Epithelial cell of prostate (primary cell): Measurements from ENCODE around the gene AFAP1.

Source experiments
- DNase-seq: peaks from one replicate; pipeline ENCODE4 v3.0.0-alpha.2; 2011; ENCODE audit warnings: low read depth, low spot score
- H3K27ac ChIP-seq: fragments of 450-650 bp; 2 replicates; pipeline ENCODE4 v1.5.1; 2017; ENCODE audit warnings: mild to moderate bottlenecking

AFAP1 gene

DNA sequence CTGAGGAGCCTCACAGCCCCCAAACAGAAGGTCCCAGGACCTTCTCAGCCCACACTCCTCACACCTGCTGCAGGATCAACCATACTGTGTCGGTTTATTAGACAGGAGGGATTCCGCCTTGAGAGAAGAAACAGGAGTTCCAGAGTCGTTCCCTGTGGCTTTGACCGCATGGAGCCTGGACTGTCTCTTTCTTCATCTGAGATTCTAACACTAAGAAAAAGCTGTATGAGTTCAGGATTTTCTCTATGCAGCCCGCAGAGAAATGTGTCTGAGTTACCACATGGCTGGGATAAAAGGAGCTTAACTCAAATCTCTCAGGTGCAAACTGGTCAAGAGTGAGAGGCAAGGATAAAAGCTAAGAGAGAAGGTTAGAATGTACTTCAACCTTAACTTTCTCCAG, 126.7 kb downstream of the AFAP1 start:
- no peak for DNase-seq
- H3K27ac ChIP-seq, result no peak overlapping the region

DNA sequence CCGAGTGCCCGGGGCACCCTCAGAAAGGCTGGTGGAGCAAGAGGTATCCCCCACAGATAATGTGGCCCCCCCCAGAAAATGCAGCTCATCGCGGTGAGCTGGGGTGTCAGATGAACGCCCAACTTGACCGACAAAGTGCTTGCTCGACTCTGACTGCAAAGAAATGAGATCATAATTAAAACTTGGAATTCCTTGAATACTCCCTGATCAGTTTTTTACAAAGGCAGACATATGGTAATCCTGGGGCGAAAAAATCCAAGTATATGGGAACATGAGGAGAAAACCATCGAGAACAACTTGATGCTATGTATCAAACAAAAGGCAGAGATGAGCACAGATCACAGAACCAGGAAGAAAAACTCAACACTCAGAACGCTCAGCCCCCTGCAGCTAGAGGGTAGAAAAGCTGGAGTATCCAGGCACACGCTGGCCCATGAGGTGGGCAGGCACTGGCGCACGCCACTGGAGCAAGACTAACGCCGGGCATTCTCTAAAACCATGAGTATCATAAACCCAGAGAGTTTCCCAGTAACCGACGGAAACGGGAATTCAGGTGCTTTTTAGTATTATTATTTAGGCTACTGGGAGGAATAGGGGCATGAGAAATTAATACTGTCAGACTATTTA, 127.3 kb downstream of the AFAP1 start:
- DNase-seq, result no peak
- H3K27ac ChIP-seq, result no peak overlapping the region

DNA sequence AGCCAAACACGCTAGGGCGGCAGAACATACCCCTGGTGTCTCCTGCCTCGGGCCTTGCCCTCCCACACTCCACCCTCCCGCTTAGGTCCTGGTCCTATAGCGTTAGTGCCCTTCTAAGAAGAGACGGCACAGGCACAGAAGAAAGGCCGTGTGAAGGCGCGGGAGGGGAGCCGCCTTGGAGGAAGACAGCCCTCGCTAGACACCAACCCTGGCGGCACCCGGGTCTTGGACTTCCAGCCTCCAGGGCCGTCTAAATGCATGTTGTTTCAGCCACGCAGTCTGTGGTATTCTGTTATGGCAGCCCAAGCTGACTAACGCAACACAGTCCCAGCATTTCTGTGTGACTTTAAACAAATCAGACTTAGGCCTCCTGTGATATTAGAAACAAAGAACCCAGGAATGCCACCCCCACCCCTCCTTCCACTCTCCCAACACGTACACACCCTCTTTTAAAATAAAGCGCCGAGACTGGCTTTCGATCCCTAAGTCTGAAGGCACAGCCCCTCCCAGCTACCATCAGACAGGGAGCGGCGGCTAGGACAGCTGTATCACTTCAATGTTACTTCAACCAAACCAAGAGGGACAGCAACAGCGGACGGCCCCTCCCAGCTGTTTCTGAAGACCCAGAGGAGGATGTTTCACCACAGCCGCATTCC, 128.0 kb downstream of the AFAP1 start:
- DNase-seq, result no peak
- H3K27ac ChIP-seq, result no peak overlapping the region

DNA sequence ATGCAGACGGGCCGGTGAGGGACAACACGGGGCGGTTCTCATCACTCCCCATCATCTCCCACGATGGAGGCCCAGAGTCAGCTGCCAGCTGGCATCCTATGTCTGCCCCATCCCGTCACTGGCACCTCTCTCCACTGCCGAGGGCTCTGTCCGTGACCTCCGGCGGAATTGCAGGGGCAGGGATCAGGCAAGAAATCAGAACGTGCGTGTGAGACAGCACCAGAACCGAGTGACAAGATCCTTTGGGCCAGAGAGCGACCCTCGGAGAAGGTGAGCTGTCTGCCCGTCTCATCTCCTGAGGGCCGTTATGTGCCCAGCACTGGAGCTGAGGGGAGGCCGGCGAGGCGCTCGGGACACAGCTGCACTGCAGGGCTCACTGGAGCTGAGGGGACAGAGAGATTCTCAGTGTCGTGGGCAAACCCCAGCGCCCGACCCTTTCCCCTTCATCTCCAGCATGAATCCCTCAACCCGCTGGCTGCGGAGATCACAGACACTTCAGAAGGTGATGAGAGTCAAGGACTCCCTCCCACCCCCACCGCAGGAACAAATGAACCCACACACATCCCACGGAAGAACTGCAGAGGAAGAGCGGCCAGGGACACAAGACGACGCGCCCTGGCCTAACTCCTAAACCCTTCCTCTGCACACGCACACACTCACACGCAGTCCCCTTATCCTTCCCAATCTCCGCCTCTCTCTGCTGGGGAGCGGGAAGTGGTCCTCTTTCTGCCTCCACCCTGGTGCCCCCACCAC, 128.7 kb downstream of the AFAP1 start:
- no peak overlapping the region for H3K27ac ChIP-seq
- no peak for DNase-seq

DNA sequence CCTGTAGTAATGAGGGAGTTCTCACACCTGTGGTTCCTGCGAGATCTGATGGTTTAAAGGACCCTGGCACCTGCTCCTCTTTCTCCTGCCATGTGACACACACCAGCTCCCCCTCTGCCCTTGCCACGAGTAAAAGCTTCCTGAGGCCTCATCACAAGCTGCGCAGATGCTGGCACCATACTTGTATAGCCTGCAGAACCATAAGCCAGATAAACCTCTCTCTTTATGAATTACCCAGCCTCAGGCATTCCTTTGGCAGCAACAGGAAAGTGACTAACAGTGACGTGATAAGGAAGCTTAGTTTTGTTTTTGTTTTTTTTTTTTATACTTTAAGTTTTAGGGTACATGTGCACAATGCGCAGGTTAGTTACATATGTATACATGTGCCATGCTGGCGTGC, 130.9 kb downstream of the AFAP1 start:
- peak overlapping the region; percentile 16 for H3K27ac ChIP-seq
- peak; percentile 72 for DNase-seq

DNA sequence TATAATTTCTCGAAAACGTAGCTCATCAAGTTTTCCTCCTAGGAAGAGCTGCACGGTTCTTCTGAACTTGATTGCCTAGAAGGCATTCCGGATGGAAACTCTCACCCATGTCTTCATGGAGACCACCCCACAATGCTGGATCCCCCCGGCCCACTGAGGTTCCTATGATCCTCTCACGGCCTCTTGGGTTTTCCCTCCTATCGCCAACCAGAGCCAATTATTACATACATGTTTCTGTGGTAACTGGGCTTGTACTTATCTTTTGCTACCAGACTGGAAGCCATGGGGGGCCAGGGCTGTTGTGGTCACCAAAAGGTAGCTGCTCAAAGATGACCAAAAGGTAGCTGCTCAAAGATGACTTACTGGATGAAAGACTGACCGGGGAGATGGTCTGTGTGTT, 131.5 kb downstream of the AFAP1 start:
- H3K27ac ChIP-seq, result peak overlapping the region; percentile 16

DNA sequence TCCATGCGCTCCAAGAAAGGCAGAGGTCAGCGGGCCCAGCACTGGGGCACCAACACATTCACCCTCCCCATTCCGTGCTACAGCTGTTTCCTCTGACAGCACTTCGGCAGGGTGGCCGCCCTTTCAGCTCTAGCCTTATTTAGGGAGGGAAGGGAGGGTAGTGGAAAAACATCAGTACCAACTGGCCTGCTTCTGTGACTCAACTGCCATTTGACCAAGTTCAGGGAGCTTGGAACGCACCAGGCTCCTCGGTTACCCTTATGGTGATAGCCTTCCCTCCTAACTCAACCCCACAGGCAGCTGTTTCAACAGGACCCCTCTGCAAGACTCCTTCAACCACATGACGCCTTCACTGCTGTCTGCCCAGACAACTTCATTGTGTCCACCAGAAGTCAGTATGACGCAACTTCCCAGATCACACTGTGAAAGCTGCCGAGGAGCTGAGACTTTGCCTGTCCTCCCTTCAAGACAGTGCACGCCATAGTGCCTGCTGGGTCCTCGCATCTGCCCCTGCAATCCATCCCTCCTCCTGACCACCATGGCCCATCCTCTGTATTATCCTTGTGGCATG, 132.2 kb downstream of the AFAP1 start:
- H3K27ac ChIP-seq, result no peak overlapping the region
- no peak for DNase-seq

More for the DNA sequence above, 131.5 kb downstream of the AFAP1 start:
- no peak for DNase-seq

DNA sequence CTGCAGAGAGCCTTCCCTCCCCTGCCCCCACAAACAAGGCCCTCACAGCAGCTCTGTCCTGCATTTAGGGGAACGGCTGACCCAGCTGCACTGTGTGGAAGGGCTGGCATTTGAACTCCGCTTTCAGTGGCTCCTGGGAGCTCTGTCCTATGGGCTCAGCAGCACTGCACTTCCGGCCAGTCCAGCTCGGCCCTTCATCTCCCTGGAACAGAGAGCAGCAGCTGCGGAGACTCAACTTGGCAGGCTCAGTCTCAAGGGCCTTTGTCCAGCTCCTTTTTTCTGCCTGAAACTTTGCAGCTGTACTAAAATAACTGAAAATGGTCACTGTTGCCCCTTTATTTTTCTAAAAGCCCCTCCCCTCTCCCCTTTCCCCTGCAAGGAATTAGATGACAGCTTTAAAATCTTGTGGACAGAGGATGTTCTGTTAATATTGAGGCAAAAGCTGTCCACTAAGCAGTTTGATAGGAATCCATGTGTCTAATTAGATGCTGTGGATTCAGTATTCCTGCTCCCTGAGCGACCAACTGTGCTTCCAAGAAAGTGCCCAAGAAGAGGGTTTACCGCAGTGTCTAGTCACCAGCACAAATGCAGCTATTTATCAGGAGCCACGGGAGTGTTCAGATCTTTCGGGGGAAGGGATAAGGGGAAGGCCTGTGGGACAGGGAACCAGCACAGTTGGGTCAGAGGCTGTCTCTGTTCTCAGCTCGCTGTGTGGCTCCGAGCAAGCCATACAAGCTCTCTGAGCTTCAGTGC, 133.1 kb downstream of the AFAP1 start:
- DNase-seq, result no peak

DNA sequence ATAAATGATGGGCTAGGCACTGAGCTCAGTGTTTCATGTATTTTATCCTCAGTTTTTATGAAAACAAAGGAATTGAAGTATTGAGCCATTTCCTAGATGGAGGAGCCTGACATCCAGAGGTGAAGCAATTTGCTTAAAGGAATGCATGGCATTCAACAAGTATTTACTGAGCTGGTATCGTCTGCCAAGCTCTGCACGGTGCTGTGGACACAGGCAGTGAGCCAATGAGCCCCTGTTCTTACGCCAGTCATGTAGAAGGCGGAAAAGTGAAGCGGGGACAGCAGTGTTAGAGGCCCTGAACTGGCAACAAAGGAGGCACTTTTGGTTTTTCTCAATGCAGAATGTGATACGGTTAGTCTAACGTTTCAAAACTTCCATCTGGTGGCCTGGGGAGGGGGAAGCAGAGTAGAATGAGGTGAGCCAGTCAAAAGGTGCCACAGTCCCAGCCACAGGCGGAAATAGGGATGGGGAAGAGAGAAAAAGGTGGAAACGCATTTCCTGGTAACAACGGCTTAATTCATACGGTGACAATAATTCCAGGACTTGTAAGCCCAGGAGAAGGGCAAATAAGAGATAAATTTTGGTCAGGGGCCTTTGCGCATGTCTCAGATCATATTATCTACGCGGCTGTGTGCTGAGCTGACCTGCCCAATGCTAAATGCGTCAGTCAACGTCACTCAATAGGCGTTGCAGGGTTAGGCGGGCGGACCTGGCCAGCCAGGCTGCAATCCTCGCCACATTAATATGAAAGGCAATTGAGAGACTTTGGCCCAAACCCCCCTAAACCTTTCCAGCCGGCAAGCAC, 133.9 kb downstream of the AFAP1 start:
- peak; percentile 64 for DNase-seq
- peak overlapping the region; percentile 54 for H3K27ac ChIP-seq

More for the DNA sequence above, 133.1 kb downstream of the AFAP1 start:
- H3K27ac ChIP-seq, result peak overlapping the region; percentile 54

DNA sequence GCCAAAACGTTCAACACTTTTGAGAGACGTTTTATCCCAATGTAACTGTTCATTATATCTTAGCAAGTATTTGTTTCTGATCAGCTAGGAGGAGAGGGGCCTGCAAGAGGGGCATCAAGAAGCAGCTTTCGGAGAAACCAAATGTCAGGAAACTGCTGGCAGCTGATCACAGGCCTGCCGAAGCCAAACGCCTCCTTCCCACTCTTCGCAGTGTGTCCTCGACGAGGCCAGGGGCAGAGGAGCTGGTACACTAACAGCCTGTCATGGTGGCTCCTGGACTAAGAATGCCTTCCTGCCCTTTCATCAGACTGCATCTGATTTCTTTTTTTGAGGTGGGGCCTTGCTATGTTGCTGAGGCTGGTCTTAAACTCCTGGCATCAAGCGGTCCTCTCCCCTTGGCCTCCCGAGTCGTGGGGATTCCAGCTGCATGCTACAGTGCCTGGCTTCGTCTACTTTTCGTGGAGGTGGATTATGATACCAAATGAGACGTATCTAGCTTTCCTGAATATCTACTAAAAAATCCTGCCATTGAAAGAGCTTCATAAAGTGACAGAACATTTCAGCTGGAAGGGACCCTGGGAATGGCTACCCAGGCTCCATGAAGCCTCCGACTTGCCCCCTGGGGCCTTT, 134.8 kb downstream of the AFAP1 start:
- DNase-seq, result no peak
- H3K27ac ChIP-seq, result peak overlapping the region; percentile 54

DNA sequence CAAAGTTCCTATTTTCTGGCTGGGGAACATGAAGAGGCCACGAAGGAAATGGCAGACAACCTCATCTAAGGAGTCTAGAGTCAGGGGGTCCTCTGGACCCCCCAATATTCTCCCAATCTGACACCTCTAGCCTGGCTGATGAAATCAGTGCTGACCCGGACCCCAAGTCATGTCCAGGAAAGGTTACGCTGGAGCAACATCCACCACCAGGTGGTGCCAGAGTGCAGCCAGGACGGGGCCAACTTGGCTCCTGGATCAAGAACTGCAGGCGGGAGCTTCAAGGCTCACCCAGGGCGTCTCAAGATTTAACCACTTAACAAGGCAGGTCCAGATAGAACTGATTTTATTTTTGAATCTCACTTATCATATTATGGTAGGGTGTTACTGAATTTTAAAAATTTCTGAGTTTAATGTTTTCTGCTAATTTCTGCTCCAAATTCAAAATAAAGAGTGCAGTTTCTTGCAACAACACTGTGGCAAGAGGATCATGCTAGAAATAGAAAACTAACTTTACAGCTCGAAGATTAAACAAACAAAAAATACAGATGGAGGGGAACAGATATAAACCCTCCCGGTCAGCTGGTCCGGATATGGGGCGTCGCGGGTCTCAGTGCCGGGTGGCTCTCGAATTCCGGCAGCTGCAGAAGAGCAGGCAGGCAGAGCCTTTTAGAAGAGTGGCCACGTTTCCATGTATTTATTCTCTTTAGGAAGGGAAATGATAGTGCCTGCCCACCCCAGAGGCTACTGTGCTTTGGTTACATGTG, 135.5 kb downstream of the AFAP1 start:
- no peak overlapping the region for H3K27ac ChIP-seq
- DNase-seq, result no peak

DNA sequence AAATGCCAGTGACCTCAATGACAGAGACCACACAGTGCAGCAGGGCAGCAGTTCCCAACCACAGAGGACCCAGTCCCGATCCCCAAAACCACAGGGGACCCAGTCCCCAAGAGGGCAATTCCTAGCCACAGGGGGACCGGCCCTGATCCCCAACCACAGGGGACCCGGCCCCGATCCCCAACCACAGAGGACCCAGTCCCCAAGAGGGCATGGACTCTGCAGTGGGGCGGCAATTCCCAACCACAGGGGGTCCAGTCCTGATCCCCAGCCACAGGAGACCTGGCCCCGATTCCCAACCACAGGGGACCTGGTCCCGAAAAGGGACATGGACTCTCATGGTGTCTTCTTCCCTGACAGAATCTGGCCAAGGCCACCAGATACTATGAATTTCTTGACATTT, 136.3 kb downstream of the AFAP1 start:
- no peak for DNase-seq
- H3K27ac ChIP-seq, result no peak overlapping the region

DNA sequence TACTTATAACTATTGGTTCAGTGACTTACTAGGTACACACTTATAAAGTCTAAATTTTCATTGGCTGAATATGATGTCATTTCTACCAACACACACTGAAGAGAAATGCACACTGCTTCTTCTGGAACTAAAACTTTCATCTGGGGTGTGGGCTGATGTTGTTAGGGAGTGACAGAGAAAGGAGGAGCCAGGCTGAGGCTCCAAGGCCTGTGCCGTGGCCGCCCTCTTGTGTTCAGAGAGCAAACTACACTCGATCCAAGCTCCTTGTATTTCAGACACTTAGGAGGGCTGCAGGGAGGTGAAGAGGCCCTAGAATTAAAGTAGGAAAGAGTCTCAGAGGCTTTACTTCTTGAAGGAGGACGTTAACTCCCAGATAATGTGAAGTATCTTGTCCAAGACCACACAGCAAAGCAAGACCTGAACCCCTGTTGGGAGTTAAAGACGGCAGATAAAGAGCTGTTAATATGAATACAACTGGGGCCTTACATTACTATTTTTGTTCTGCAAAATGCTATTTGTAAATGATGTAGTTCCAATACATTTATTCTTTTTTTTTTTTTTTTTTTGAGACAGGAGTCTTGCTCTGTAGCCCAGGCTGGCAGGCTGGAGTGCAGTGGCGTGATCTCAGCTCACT, 137.5 kb downstream of the AFAP1 start:
- no peak overlapping the region for H3K27ac ChIP-seq
- no peak for DNase-seq

DNA sequence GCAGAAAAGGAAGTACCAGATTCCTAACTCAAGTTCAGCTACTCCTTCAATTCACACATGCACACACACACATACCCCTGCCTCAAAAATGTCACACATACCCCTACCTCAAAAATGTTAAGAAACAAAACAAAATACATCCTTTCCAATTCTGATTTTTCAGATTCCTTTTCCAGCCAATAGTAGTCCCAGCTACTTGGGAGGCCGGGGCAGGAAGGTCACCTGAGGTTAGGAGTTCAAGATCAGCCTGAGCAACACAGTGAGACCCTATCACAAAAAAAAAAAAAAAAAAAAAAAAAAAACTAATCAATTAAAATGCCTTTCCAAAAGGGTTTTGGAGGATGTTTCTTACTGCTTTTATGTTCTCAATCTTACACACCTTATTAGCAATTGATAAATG, 138.0 kb downstream of the AFAP1 start:
- H3K27ac ChIP-seq, result no peak overlapping the region
- DNase-seq, result no peak

DNA sequence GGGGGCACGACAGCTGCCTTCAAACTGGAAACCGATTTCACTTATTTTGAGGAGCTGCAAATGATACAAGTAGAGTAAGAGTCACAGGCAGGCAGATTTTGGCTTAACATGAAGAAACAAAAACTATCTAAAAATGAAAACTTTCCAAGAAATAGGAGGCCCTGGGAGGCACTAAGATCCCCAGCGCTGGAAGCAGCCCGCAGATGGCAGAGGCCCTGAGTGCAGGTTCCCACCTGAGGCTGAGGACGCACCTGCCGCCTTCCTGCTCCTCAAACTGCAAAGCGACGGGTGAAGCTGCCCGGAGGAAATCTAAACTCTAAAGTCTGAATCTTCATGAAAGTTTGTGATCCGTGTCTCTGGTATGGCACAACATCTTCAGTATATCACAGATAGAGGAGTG, 138.7 kb downstream of the AFAP1 start:
- no peak overlapping the region for H3K27ac ChIP-seq
- no peak for DNase-seq

DNA sequence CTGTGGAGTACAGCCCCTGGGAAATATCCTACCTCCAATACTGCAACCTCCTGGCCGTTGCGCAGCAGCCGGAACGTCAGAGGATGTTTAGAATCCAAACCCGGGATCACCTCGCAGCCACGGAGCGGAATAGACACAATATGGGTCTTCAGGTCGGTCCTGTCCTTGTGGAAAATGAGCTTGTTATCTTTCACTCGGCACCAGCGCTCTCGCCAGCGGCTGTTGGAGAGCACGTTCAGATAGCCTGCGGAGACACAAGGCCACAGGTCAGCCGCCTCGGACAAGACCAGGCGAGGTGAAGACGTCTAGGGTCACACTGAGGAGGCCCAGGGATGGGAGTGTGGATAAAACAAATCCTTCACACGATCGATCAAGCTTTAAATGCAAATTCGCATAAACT, 139.3 kb downstream of the AFAP1 start:
- no peak for DNase-seq
- no peak overlapping the region for H3K27ac ChIP-seq

DNA sequence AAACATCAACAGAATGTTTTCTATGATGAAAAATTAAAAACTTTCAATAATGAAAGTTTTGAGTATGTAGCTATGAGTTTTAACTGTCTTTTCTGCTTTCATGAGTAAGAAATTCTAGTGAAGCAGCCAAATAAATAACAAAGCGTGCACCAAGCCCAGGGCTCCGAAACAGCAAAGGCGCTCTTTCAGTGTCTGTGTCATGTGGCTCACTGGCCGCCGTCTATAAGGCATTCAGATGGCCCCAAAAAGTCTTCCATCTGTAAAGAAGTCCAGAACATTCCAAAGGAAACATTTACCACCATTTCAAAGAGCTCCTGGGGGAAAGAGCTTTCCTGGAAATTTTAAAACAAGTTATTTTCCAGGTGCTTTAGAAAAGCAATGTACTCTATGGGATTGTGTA, 139.9 kb downstream of the AFAP1 start:
- H3K27ac ChIP-seq, result no peak overlapping the region
- no peak for DNase-seq

DNA sequence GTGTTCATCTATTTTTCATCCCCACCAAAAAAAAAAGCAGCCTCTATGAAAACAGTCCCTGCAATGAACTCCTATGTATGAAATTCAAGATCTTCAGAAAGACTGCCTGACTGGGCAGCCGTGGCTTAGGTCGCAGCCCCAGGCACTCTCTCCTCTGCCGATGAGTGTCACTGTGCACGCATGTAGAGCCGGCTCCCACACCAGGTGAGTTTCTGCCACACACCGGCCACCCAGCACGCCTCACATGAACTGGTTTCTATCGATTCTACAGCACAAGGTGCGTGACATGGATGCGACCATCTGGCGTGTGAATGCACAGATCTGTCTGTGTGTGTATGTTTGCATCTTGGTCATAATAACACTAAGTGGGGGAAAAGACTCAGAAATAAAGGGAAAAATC, 140.4 kb downstream of the AFAP1 start:
- no peak overlapping the region for H3K27ac ChIP-seq
- DNase-seq, result no peak
